NCI-H1694 treated with DMSO at 0.1 percent for 48 hours (cell line): ENCODE measurements around the gene USP46.

Experiments used
- DNase-seq: peaks from one replicate; lab custom pipeline; 2025; lab: John Stamatoyannopoulos, UW

Gene USP46

DNA sequence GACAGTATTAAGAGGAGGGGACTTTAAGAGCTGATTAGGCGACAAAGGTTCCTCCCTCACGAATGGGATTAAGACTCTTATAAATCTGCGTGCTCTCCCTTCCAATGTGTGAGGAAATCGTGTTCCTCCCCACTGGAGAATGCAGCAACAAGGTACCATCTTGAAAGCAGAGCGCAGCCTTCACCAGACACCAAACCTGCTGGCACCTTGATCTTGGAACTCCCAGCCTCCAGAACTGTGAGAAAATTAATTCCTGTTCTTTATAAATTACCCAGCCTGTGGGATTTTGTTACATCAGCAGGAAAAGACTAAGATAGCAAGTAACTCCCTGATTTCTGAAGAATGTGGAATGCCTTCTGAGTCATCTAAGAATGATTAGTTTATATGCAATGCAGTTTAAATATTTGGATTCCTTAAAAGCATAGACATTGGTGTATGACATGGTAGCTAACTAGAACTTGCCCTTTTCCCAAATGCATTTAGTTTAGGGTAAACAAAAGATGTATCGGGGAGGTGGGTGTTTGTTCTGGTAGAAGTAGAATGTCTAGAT is 86.1 kb downstream of the USP46 start:
- no peak for DNase-seq

DNA sequence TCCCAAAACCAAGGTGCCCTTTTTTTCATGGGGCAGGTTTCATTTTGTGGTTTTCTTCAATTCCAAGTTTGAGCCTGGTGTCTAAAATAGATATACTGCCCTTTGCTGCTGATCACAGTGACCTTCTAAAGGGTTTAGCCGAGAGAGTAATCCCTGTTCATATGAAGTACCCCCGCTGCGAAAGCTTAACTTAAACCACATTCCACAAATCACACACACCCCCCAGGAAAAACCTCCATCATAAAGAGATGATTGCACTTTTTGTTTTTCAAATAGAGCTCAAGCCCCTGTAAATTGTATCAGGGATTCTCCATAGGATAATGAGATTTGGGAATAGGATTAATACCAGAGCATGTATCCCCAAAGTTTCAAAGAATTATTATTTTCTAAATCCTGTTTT is 90.8 kb downstream of the USP46 start:
- DNase-seq, result no peak

DNA sequence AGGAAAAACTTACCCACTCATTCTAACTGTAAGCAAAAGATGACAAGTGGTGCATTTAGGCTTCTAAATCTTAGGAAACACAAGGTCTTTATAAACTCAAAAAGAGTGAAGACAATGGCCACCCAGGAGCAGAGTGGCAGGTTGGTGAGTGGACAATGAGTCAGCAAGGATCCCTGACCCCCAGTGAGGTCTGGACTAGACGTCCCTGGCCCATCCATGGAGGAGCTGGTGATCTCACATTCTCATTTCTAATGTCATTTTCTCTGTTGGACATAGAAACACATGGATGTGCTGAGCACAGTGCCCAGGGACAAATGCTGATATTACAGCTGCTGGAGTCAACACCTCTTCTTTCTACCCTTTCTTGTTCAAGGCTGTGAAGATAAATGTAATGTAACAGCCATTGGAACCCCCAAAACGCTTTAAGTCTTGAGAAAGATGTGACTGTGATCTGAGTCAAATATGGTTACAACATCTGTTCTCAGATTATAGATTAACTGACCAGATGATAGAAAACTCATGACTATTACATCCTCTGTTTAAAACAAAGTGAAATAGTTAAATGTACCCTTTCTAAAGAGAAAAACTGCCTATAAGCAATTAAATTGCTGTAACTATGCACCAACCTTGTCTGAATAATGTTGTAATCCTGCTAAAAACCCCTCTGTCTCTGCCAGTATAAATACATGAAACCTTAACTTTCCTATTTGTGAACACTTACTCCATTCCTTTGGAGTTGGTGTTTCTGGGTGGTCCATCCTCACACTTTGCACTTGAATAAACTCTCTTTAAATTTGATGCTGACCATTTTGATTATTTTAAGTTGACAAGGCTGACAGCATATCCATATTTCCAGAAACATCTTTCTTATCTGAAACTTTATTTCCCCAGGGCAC is 92.7 kb downstream of the USP46 start:
- DNase-seq, result no peak

DNA sequence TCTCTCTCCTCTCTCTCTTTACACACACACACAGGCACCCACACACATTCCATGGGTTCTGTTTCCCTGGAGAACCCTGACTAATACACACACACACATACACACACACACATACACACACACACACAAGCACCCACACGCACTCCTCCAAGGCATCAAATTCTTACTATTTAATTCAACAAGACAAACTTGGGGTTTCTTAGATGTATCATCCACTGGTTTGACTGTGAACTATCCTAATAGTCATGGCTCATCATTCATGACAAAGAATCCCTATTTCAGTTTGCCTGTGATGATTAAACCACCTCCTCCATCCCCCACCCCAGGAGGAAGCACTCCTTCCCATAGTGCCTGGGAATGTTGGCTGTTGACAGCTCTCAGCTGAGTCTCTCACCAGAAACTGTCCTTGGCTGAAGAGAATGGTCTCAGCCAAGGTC is 98.2 kb downstream of the USP46 start:
- DNase-seq, result no peak

DNA sequence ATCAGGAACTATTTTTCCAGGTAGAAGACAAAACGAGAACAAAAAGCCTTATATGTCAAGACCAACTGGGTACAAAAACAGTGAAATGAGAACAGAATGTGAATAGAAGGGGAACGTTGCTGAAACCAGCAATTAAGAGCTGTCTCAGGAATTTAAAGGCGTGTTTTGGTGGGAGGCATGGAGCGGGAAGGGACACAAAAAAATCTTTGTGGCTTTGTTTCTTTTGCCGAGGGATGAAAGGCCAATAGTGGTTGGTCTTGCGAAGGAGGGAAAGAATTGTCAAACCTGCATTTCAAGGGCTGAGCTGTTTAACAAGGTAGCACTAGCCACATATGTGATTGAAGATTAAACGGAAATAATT is 103.8 kb downstream of the USP46 start:
- DNase-seq, result no peak

DNA sequence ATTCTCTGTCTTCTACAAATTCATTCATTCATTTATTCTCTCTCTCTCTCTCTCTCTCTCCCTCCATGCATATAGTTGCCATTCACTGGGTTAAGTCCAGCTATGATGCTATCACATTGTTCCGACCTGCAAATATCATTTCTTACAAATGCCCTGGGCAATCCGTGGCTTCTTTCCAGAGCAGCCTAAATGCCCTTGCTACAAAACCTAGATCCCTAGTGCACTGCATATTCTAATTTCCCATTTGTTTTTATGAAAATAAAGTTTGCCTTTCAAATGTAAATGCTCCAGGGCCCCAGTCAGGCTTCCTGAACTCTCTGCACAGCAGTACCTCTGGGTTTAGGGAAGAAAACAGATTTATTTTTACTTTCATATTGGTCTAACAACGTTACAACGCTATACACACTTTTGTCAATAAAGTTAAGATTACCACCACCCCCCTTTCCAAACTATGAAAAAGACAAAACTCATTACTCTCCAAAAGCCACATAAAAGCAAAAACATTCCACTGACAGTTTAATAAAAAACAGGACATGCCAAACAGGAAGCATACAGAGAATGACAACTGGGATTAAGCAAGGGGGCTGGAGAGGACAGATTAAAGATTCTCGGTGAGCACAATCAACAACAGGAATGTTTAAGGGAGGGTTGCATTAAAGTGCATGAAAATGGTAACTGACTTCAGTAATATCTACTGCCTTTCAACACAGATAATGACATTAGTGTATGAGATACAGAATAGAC is 104.3 kb downstream of the USP46 start:
- no peak for DNase-seq

DNA sequence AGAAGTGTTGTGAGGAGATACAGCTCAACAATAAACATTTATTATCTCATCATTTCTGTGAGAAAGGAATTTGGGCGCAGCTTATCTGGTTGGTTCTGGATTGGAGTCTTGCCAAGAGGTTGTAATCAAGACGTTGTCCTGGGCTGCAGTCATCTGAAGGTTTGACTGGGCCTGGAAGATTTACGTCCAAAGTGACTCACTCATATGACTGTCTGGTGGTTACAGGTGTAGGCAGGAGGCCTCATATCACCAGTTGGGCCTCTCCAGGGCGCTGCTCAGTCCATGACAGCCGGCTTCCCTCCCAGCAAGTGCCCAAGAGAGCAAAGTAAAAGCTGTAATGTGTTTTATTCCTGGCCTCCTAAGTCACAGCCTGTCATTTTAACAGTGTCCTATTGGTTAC is 106.3 kb downstream of the USP46 start:
- DNase-seq, result no peak

DNA sequence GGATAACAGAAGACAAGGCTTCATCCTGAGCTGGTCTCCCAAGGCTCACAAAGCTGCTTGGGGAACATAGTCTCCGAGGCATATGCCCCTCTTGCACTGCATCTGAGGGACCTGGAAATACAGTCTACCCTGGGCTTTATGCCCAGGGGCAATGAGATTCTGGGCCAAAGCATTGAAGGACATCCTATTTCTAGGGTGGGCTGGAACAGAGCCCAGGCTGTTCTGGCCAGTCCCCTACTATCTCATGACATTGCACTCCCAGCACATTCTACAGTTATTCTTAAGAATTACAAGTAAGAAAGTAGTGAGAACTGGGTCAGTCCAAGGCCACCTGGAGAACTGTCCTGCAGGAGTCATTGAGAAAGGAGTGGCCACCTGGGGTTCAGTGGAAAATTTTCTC is 107.6 kb downstream of the USP46 start:
- DNase-seq, result no peak

DNA sequence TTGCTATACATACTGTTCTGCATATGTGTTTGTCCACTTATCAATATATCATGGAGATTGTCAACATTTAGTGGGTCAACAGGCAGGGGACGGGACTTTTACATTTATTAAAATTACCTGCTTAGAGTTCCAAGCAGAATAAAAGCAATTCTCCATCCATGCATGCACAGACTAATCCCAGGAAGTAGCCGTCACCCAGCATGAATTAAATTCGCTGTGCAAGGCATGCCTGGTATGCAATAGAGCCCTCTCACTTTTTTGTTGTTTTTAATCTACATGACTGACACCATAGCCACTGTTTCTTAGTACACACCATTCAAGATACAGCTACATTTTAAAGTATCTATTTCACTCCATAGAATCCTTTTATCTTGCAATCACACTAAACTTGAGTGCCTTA is 108.9 kb downstream of the USP46 start:
- no peak for DNase-seq

DNA sequence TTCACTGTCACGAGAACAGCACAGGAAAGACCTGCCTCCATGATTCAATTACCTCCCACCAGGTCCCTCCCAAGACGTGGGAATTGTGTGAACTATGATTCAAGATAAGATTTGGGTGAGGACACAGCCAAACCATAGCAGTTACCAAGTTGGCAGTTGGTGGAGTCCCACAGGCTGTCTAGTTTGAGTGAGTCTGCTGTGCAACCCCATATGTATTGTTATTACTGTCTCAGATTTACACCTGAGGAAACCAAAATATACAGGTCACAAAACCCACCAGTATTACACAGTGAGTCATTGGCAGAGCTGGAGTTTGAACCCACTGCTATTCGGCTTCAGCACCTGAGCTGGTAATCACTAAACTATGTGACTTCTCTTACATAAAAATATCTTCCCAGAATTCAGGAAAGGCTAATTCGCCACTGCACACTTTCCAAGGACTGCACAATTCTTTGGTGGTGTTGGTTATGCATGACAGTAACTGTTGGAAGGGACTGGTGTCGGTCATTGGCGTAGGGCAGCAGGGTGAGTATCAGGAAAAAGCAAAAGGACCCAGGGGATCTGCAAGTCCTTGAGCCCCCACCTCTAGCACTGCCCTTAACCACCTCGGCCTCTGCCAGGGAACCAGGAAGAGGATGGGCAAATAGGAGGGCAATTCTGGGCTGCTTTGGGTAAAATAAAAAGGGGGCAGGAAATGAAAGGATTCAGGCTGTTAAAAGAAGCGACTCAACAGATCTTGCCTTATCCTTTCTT is 110.1 kb downstream of the USP46 start:
- no peak for DNase-seq

DNA sequence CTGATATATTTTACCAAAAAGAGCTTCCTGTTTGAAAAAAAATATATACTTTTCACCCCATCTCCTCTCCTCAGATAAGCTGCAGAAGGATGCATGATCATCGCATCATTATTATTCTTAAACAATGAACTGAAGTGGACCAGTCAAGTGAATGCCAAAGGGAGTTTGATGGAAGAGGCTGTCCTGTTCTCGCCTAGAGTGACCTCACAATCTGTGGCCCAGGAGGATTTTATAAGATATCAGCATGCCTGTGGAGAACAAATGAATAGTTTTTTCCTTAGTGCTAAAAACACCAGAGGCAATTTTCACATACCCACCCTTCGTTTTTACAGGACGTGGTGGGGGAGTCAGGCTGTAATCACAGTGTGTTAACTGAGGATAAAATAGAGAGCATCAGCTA is 112.7 kb downstream of the USP46 start:
- no peak for DNase-seq

DNA sequence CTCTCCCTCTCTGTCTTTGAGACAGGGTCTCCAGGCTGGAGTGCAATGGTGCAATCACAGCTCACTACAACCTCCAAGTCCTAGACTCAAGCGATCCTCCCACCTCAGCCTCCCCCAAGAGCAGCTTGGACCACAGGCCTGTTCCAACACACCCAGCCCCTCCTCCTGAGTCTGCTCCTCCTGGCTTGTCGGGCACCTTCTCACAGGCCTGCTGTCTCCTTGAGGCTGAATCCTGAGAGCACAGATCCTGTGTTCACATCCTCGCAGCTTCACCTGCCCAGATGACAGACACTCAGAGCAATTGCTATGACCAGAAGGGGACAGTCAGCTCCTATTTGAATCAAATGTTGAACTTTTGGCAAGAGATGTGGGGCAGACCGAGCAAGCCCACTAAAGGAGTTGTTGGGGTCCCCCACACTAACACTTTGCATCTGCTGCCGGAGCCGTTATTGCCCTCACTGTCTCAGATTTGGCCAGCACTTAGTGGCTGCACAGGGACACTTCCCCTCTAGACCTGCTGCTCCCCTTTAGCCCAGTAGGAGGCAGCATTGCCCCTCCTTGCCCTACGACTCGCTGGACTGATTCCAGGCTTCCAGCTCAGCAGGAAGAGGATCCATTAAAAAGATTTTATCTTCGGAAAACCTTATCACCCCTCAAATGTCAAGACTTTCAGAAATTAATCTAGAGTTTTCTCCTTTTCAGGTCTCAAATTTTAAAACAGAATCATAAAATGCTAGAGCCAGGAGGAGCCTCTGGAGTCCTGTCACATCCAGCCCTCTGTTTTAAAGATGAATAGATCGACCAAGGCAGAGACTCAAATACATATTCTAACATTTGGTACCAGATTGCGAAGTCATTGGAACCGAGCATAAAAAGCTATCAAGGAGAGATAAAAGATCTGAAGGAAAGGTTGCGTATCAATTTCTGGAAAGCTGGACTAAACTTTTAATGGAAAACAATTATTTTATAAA is 113.7 kb downstream of the USP46 start:
- peak; percentile 58 for DNase-seq
